ENCODE measurements around the gene LRP1. TPM values are rescaled to one million over a fixed set of nuclear protein-coding genes. Genes with fewer than 3 reads are reported as not detected.

The LRP1 gene
- total RNA-seq, 2 experiments from 2014 or later: 1.0 to 1.5 TPM

GRCh38 chr12:57216014-57216911, 88.0 kb downstream of the LRP1 start, which contains the start of gene NXPH4:
NXPH4 (plus strand) TSS chr12:57216794; CDS start chr12:57216970, 176 bp downstream.
- Mint-ChIP-seq H3K27ac (no peak within 1 kb of the TSS), H3K9me3 (no peaks in the 10 kb centered on the region), H3K27me3 (ENCODE audit: low read depth) (peaks cover 64% of the 10 kb centered on the region), H3K4me3 (peak within 1 kb of the TSS; percentile 60), H3K36me3 (ENCODE audit: low read depth) (no peaks in the 10 kb centered on the region), H3K4me1 (ENCODE audit: low read depth) (peaks cover 38% of the 10 kb centered on the region)
- peak; percentile 53 for DNase-seq
- CTCF ChIA-PET: interaction anchor here (4.6 to 10.9 kb wide), 3 partner anchors 9 to 25 kb away, joined by 73 to 333 read pairs (median 93); partner anchors contain the start of gene SHMT2
- intact Hi-C loops (cut with micrococcal nuclease): no loop called here

- Mint-ChIP-seq H3K27me3 (ENCODE audit: low read depth) (peaks cover 73% of the 10 kb centered on the region), H3K9me3 (no peaks in the 10 kb centered on the region), H3K27ac (no peak overlapping the region), H3K4me3 (peak overlapping the region; percentile 60), H3K36me3 (ENCODE audit: low read depth) (no peaks in the 10 kb centered on the region), H3K4me1 (ENCODE audit: low read depth) (peaks cover 45% of the 10 kb centered on the region)
- intact Hi-C loops (cut with micrococcal nuclease): no loop called here
- CTCF ChIA-PET: interaction anchor here (0.6 to 10.9 kb wide), 4 partner anchors 9 to 24 kb away, joined by 4 to 333 read pairs (median 8); partner anchors contain the start of gene SHMT2
- peak; percentile 25 for DNase-seq
Measured at GRCh38 chr12:57216921-57217879, 88.9 kb downstream of the LRP1 start.

DNA sequence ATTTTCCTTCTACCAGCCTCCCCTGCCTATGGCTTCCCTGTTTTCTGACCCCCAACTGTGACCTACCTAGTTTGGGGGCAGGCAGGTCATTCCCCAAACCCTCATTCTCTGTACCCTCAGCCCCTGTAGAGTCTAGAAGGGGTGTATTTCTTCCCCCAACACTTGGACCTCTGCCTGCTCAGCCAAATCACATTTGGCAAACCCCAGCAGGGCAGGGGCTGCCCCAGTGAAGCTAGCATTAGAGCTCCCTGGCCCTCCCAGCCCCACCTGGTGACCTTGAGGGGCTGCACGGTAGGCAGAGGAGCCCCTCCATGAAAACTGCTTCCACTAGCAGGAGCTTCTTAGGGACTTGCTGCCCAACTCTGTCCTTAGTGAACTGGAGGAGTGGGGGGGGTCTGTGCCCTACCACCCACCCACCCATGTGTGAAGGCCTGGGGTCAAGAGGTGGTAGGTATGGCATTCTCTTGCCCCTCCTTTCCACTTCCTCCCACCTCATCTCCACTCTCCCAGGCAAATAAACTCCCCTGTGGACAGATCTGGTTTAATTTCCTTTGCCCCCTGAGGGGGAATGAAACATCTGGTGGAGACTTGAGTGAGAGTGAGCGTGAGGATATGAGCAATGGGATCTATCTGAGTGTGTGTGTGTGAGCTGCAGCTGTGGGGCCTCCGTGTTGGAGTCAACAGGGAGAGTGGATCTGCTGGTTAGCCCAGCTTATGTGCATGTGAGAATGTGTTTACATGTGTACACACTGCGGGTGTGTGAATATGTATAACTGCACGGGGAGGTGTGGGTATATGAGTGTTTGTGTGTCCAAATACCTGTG, 90.0 kb downstream of the LRP1 start:
- no peak overlapping the region for H3K27ac Mint-ChIP-seq
- peaks cover 82% of the 10 kb centered on the region for H3K27me3 Mint-ChIP-seq (ENCODE audit: low read depth)
- intact Hi-C loops (cut with micrococcal nuclease): no loop called here
- CTCF ChIA-PET: interaction anchor here (0.6 to 10.9 kb wide), 4 partner anchors 8 to 23 kb away, joined by 4 to 333 read pairs (median 8); partner anchors contain the start of gene SHMT2
- DNase-seq: no peak
- peaks cover 45% of the 10 kb centered on the region for H3K4me1 Mint-ChIP-seq (ENCODE audit: low read depth)
- H3K4me3 Mint-ChIP-seq: no peak overlapping the region
- no peaks in the 10 kb centered on the region for H3K9me3 Mint-ChIP-seq
- no peaks in the 10 kb centered on the region for H3K36me3 Mint-ChIP-seq (ENCODE audit: low read depth)

GRCh38 chr12:57219205-57219992, 91.1 kb downstream of the LRP1 start:
- Mint-ChIP-seq H3K27me3 (ENCODE audit: low read depth) (peaks cover 82% of the 10 kb centered on the region), H3K9me3 (no peaks in the 10 kb centered on the region), H3K4me3 (no peak overlapping the region), H3K4me1 (ENCODE audit: low read depth) (peaks cover 34% of the 10 kb centered on the region), H3K27ac (no peak overlapping the region), H3K36me3 (ENCODE audit: low read depth) (no peaks in the 10 kb centered on the region)
- CTCF ChIA-PET: interaction anchor here (2.7 to 10.9 kb wide), 2 partner anchors 10 to 22 kb away, joined by 8 to 333 read pairs; partner anchors contain the start of gene SHMT2
- DNase-seq: no peak
- intact Hi-C loops (cut with micrococcal nuclease): no loop called here

- CTCF ChIA-PET: interaction anchor here (2.7 to 10.9 kb wide), 2 partner anchors 10 to 21 kb away, joined by 8 to 333 read pairs; partner anchors contain the start of gene SHMT2
- intact Hi-C loops (cut with micrococcal nuclease): loop anchor here (10.0 kb wide), 1 partner anchor 625 kb away; the partner anchor contains the start of gene CTDSP2
- no peaks in the 10 kb centered on the region for H3K36me3 Mint-ChIP-seq (ENCODE audit: low read depth)
- H3K9me3 Mint-ChIP-seq: no peaks in the 10 kb centered on the region
- DNase-seq: no peak
- peaks cover 79% of the 10 kb centered on the region for H3K27me3 Mint-ChIP-seq (ENCODE audit: low read depth)
- peaks cover 36% of the 10 kb centered on the region for H3K4me1 Mint-ChIP-seq (ENCODE audit: low read depth)
- H3K27ac Mint-ChIP-seq: no peak overlapping the region
- H3K4me3 Mint-ChIP-seq: no peak overlapping the region
Measured at GRCh38 chr12:57219993-57220754, 91.9 kb downstream of the LRP1 start.

- no peak for DNase-seq
- no peaks in the 10 kb centered on the region for H3K9me3 Mint-ChIP-seq
- CTCF ChIA-PET: no interaction called here
- intact Hi-C loops (cut with micrococcal nuclease): loop anchor here (10.0 kb wide), 1 partner anchor 624 kb away; the partner anchor contains the start of gene CTDSP2
- H3K4me3 Mint-ChIP-seq: no peak overlapping the region
- no peak overlapping the region for H3K27ac Mint-ChIP-seq
- no peaks in the 10 kb centered on the region for H3K36me3 Mint-ChIP-seq (ENCODE audit: low read depth)
- H3K4me1 Mint-ChIP-seq (ENCODE audit: low read depth): peaks cover 35% of the 10 kb centered on the region
- peaks cover 78% of the 10 kb centered on the region for H3K27me3 Mint-ChIP-seq (ENCODE audit: low read depth)
Measured at GRCh38 chr12:57220770-57221168, 92.5 kb downstream of the LRP1 start.

GRCh38 chr12:57221169-57221917, 93.1 kb downstream of the LRP1 start:
- no peak for DNase-seq
- intact Hi-C loops (cut with micrococcal nuclease): loop anchor here (10.0 kb wide), 1 partner anchor 623 kb away; the partner anchor contains the start of gene CTDSP2
- Mint-ChIP-seq H3K9me3 (no peaks in the 10 kb centered on the region), H3K4me1 (ENCODE audit: low read depth) (peaks cover 35% of the 10 kb centered on the region), H3K4me3 (no peak overlapping the region), H3K27me3 (ENCODE audit: low read depth) (peaks cover 79% of the 10 kb centered on the region), H3K27ac (no peak overlapping the region), H3K36me3 (ENCODE audit: low read depth) (no peaks in the 10 kb centered on the region)
- CTCF ChIA-PET: interaction anchor here (0.7 to 12.9 kb wide), 4 partner anchors 9 to 19 kb away, joined by 3 to 290 read pairs (median 4); a partner anchor contains a TSS

GRCh38 chr12:57222286-57223190, 94.3 kb downstream of the LRP1 start:
- H3K36me3 Mint-ChIP-seq (ENCODE audit: low read depth): no peaks in the 10 kb centered on the region
- H3K4me1 Mint-ChIP-seq (ENCODE audit: low read depth): peaks cover 38% of the 10 kb centered on the region
- no peak overlapping the region for H3K27ac Mint-ChIP-seq
- no peak for DNase-seq
- no peaks in the 10 kb centered on the region for H3K9me3 Mint-ChIP-seq
- H3K27me3 Mint-ChIP-seq (ENCODE audit: low read depth): peaks cover 82% of the 10 kb centered on the region
- H3K4me3 Mint-ChIP-seq: no peak overlapping the region
- CTCF ChIA-PET: interaction anchor here (0.6 to 12.9 kb wide), 5 partner anchors 8 to 236 kb away, joined by 3 to 290 read pairs (median 5); partner anchors contain the start of gene GLI1
- intact Hi-C loops (cut with micrococcal nuclease): loop anchor here (10.0 kb wide), 1 partner anchor 622 kb away; the partner anchor contains the start of gene CTDSP2
